MM.1S (cell line): ENCODE results near the gene FOXO3.

ENCODE experiments used
- CTCF ChIP-seq: fragments of 300-600 bp; sonication (generic); IDR thresholded peaks from 2 replicates; pipeline ENCODE4 v1.5.1; 2016; ENCODE audit warnings: antibody characterized with exemption, low read length, mixed read lengths
- EZH2phosphoT487 ChIP-seq: fragments of 300-600 bp; sonication (generic); IDR thresholded peaks from 2 replicates; pipeline ENCODE4 v1.6.1; 2018; ENCODE audit warnings: antibody characterized with exemption, low read length

DNA sequence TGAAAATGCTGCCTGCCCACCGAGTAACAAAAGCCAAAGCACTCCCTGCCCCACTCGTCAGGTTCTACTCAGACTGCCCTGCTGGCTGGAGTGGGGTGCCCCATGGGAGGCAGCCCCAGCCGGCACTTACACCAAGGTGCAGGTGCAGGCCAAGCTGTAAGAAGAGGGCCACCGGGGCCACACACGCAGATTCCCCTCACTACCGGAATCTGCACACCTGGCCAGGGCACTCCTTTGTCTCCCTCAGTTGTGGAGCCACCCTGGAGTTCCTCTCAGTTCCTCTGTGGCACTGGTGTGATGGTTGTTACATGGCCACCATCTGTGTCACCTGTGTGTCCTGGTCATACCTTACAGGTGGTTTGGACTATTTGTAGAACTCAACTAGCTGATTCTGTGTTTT, 112.4 kb downstream of the FOXO3 start:
- TF ChIP-seq CTCF = no peak
- no peak for TF ChIP-seq EZH2phosphoT487
